HG03066 (cell line): ENCODE measurements around the gene PPP4R4.
A peak's percentile ranks its signal among the peaks of the same experiment; 100 is the strongest.

Source experiments
- ATAC-seq: cut with Tn5 transposase; IDR thresholded peaks from one replicate; pipeline ENCODE4 v1.9.1; 2021; ENCODE audit warnings: low read depth; ENCODE audit not compliant: unreplicated experiment

Gene PPP4R4

DNA sequence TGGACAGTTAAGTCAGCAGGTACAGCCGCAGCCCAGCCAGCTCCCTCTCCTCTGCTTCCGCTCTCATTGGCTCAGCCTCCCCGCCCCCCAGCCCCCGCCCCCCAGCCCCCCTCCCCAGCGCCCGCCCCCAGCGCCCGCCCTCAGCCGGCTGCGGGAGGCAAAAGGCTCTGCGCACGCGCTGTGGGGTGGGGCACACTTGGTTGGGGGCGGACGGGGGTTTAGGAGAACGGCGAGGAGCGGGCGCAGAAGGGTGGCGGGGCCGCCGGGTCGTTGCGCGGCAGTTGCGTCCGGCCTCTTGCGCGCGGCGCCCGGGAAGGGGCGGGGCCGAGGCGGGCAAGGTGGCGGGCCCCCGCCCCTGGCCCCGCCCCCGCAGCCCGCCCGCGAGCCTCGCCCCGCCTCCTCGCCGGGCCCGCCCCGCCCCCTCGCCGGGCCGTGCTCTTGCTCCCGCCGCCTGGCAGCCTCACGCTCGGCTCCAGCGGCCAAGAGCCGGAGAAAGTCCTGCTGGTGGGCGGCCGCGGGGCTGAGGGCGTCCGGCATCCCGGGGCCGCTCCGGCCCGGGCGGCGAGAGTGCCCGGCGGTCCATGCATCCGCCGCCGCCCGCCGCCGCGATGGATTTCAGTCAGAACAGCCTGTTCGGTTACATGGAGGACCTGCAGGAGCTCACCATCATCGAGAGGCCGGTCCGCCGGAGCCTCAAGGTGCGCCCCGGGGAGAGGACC, at the start of gene PPP4R4:
TSS of gene PPP4R4 (plus strand) at position 438 of the 719 bp plus-strand sequence. CDS start at position 582, 144 bp downstream.
- ATAC-seq: peak; percentile 79

GRCh38 chr14:94124582-94125377, 49.3 kb upstream of the PPP4R4 start:
- ATAC-seq: no peak

GRCh38 chr14:94125659-94126418, 48.3 kb upstream of the PPP4R4 start:
- ATAC-seq: no peak

DNA sequence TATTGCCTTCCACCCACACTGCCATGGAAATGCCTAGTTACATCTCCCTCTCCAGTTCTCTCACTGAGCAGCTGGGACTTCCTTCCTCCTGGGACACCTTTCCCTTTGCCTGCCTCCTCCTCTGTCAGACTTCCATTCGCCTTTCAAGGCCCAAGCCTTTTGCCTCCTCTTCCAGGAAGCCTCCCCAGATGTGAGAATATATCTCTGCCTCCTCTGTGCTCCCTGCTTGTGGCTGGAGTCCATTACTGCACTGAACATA, 47.8 kb upstream of the PPP4R4 start:
- no peak for ATAC-seq

GRCh38 chr14:94126800-94127199, 47.3 kb upstream of the PPP4R4 start:
- no peak for ATAC-seq

DNA sequence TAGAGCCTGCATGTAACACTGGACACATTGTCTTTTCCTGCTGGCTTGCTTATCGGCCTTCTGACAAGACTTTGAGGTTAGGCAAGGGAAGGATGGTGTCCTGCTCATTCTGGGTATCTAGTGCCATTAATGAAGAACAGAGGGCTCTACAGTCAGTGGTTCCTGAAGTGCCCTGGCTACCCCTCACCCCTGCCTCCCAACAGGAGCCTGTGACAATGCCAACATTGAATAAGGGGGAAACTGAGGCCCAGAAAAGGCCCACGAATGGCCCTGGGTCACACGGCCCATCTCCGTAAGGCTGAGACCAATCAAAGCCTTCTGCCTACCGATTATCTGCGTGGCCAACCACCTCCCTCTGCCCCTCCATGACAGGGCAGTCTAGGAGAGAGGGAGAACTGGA, 46.8 kb upstream of the PPP4R4 start:
- no peak for ATAC-seq

DNA sequence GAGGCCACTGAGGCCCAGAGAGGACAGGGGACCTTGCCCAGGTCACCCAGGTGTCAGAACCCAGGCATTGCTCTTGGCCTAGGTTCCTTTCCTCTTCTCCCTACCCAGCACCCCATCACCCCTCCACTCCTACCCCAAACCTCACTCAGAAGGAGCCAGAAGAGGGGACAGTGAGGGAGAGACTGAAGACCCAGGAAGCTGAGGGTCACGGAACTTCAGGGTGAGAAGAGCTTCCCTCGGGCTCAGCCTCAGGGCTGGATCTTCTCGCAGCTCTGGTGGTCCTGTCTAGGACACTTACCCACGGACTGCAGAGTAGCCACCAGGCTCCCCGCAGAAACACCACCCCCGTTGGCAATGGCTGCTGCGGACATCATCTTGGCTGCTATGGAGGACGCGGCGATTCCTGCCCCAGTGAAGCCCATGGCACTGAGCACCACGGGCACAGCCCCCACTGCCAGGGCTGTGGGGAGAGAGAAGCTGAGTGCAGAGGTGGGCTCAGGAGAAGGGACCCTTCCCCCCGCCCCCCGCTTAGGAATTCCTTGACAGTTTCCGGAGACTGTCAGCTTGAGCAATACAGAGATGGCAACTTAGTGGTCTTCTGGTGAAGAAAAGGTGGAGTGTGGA, 45.8 kb upstream of the PPP4R4 start:
- ATAC-seq: no peak

DNA sequence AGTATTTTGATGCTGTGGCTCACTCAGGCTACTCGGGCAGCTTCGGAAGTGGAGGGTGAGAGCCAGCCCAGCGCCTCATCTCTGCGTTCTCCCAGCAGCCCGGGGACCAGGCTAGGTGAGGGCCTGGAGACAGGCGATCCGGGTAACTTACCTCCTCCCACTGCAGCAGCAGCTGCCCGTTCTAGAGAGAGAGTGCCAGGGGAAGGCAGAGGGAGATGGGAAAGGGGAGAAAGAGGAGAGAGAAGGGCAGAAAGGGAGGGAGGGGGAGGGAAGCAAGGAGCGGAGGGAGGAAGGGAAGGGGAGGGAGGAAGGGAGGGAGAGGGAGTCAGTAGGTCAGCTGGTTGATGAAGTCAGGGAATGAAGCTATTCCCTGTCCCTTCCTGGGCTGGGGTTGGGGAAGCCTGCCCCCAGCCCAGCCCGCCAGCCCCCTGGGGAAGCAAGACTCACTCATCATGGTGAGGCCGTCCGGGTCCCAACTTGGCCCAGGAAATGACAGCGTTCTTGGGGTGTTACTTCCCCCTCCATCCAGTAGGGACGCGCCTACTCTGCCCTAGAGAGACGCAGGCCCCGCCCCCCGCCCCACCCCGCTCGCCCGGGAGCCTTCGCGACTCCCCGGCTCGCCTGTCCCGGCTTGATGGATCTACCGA, 44.9 kb upstream of the PPP4R4 start, which contains the start of gene IFI27L2:
TSS of gene IFI27L2 (minus strand) at position 494 of the 647 bp plus-strand sequence. CDS start at position 454, 40 bp downstream.
- ATAC-seq: peak; percentile 97

- no peak for ATAC-seq
Measured at GRCh38 chr14:94129758-94130414, 44.2 kb upstream of the PPP4R4 start.

- no peak for ATAC-seq
Measured at GRCh38 chr14:94132285-94132887, 41.7 kb upstream of the PPP4R4 start.

GRCh38 chr14:94135476-94135875, 38.6 kb upstream of the PPP4R4 start:
- ATAC-seq: no peak

DNA sequence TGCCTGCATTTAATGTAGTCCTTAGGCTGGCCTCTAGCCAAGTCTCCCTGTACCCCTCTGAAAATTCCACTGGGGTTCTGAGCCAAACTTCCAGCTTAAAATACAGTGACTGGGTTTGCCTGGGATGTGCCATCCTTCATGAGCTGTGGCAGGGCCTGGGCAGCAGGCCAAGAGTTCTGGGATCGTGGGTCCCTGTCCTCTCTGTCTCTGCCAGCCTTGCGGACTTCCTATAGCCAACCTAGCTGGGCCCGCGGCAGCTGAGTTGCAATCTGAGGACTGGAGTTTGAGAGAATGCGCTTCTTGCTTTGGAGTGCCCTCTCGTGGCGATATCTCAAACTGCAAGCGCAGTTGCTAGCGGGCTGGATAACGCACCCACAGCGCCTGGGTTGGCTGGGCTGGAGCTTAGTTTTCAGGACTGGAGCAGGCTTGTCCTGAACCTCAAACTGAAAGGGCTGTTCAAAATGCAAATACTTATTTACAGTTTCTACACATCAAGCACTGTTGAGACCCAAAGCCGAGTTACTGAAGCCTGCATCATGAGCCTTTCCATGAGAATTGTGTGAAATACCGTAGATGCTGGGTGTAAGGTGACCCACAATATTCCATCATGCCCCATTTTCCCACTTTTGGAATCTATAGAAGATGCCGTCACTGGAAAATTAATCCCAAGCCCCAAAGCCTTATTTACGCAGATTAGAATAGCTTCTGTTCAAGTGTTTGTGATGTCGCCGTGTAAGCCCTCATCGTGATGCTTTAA, 37.4 kb upstream of the PPP4R4 start:
- ATAC-seq: no peak

DNA sequence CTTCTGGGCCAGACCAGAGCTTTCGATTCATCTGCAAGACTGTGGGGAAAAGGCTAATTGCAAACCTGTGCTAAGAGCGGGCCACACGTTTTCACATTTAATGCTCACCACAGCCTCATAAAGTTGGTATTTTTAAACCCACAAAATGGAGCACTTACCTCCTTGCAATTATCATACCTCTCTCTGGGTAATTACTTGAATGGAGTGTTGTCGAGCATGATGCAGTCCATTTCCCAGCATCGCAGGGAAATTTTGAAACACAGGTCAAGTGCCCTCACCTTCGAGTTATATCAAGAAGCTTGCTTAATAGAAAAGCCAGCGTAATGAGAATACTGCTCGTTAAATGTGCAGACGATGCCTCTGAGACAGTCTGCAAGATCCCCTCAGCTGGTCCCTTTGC, 35.9 kb upstream of the PPP4R4 start:
- no peak for ATAC-seq

GRCh38 chr14:94139006-94139405, 35.1 kb upstream of the PPP4R4 start:
- no peak for ATAC-seq

DNA sequence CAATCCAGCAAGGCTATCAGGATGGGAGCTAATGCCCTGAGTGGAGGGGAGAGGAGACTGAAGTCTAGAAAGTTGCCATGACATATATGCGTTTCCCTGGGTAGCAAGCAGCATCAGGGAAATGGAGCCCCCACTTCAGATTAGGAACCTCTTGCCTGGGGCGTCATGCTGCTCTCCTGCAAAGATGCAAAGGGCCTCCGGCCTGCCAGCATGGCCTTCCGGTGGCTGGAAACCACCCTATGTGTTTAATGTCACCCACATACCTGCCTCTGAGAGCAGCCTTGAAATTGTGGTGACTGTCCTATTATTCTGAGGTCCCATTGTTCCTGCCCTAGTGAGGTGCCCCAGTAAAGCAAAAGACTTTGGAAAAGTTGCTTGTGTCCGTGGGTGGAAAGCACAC, 34.7 kb upstream of the PPP4R4 start:
- no peak for ATAC-seq

DNA sequence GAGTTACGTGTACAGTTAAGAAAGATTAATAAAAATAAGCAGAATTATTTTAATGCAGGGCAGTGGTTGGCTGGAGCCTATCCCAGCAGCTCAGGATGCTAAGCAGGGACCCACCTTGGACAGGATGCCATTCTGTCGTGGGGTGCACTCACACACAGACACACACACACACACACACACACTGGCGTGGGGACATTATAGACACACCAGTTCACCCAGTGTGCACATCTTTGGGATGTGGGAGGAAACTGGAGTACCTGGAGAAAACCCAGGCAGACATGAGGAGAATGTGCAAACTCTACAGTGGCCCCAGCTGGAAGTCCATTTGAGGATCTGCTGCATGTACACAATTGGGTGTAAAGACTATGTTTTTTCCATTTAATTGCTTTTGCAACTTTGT, 31.9 kb upstream of the PPP4R4 start:
- no peak for ATAC-seq

- no peak for ATAC-seq
Measured at GRCh38 chr14:94142836-94143235, 31.3 kb upstream of the PPP4R4 start.

GRCh38 chr14:94143239-94143638, 30.9 kb upstream of the PPP4R4 start:
- no peak for ATAC-seq

DNA sequence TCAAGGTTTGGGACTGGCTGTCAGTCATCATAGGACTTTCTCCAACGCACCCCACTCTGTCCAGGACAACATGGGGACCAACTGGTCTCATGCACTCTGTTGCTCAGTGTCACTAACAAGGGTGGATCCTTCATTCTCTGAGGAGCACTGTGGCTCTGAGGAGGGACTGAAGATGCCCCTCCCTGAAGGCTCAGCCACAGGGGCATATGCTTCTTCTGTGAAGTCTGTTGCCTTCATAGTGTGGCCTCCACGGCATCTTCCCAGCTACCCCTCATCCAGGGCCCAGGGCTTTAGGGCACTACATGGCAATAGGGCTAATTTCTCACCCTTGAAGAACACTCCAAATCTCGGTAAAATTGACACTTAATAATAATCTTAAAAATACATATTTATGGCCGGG, 30.4 kb upstream of the PPP4R4 start:
- no peak for ATAC-seq
